ENCODE results near the gene GPR107.

DNA sequence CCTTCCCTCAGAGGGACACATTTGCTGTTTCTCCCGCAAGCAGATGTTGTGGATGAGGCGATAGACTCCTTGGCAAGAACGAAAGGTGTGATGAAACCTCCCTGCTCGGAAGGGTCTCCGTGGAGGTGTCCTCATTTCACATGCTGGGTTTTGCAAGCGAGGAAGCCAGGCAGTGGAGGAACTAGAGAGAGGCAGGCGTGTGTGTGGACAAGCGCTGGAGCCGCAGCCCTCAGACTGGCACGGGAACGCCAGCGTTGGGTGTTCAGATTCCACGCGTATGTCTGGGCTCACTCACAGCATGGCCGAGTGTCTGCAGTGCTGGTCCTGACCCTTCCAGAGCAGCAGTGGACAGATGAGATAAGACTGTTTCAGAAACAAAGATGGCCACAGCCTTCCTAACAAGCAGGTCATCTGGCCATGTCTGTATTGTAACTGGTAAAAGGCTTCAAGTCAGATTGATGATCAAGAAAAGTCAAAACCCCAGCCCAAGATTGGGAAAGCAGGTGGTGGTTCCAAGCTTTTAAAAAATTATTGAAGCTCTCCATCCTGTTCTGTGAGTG is 83.5 kb downstream of the GPR107 start:
- TF ChIP-seq, protein P1, sequence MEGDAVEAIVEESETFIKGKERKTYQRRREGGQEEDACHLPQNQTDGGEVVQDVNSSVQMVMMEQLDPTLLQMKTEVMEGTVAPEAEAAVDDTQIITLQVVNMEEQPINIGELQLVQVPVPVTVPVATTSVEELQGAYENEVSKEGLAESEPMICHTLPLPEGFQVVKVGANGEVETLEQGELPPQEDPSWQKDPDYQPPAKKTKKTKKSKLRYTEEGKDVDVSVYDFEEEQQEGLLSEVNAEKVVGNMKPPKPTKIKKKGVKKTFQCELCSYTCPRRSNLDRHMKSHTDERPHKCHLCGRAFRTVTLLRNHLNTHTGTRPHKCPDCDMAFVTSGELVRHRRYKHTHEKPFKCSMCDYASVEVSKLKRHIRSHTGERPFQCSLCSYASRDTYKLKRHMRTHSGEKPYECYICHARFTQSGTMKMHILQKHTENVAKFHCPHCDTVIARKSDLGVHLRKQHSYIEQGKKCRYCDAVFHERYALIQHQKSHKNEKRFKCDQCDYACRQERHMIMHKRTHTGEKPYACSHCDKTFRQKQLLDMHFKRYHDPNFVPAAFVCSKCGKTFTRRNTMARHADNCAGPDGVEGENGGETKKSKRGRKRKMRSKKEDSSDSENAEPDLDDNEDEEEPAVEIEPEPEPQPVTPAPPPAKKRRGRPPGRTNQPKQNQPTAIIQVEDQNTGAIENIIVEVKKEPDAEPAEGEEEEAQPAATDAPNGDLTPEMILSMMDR (IDR thresholded peaks at IDR 0.05): no peak
- TF ChIP-seq POLR2A (IDR thresholded peaks at IDR 0.05): no peak

Measured in lower leg skin (tissue), 3 donors.